ENCODE measurements around the gene ARL8B.

- TF ChIP-seq EZH2 (IDR thresholded peaks at IDR 0.05; ENCODE audit: borderline replicate concordance, insufficient read depth, low read length, poor library complexity, severe bottlenecking) (no peak), EP300 (conservative IDR thresholded peaks at IDR 0.05; ENCODE audit: poor library complexity, severe bottlenecking) (no peak), POLR2AphosphoS5 (IDR thresholded peaks at IDR 0.05) (no peak), REST (IDR thresholded peaks at IDR 0.05; ENCODE audit: borderline replicate concordance) (no peak), SMC3 (conservative IDR thresholded peaks at IDR 0.05; ENCODE audit: poor library complexity) (no peak)
- TF ChIP-seq, protein P1, sequence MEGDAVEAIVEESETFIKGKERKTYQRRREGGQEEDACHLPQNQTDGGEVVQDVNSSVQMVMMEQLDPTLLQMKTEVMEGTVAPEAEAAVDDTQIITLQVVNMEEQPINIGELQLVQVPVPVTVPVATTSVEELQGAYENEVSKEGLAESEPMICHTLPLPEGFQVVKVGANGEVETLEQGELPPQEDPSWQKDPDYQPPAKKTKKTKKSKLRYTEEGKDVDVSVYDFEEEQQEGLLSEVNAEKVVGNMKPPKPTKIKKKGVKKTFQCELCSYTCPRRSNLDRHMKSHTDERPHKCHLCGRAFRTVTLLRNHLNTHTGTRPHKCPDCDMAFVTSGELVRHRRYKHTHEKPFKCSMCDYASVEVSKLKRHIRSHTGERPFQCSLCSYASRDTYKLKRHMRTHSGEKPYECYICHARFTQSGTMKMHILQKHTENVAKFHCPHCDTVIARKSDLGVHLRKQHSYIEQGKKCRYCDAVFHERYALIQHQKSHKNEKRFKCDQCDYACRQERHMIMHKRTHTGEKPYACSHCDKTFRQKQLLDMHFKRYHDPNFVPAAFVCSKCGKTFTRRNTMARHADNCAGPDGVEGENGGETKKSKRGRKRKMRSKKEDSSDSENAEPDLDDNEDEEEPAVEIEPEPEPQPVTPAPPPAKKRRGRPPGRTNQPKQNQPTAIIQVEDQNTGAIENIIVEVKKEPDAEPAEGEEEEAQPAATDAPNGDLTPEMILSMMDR (IDR thresholded peaks at IDR 0.05; ENCODE audit: poor library complexity, severe bottlenecking) = no peak
Measured at GRCh38 chr3:5102532-5102931, 19.6 kb upstream of the ARL8B start.

Measured in neural cell (in vitro differentiated cells).